Heart right ventricle (tissue), 16 donors: Measurements from ENCODE around the gene CCNA2. TPM values are rescaled to one million over a fixed set of nuclear protein-coding genes. Genes with fewer than 3 reads are reported as not detected.

Experiments used
- ATAC-seq, 8 donors: fragments of 200-7000 bp; cut with Tn5 transposase; one replicate each; pipeline ENCODE4 v1.9.1; 2020; ENCODE audit warnings: mild to moderate bottlenecking in 8 of 8, moderate library complexity in 8 of 8, moderate number of reproducible peaks in 1 of 8
- DNase-seq, 2 donors: peaks; one replicate each; pipeline ENCODE4 v3.0.0-alpha.2; 2020
- H3K27ac ChIP-seq, 10 donors: fragments of 200-600 bp; sonication (generic) in 2 of 10; one replicate each; pipeline versions ENCODE4 v1.5.0 to v1.8.0; 2020 to 2022; ENCODE audit warnings: mild to moderate bottlenecking in 3 of 10
- H3K27me3 ChIP-seq, 7 donors: fragments of 200-600 bp; one replicate each; pipeline ENCODE4 v1.8.0; 2021 to 2022; ENCODE audit warnings: mild to moderate bottlenecking in 2 of 7
- H3K36me3 ChIP-seq, 9 donors: fragments of 200-600 bp; sonication (generic) in 1 of 9; one replicate each; pipeline versions ENCODE4 v1.5.0 to v1.8.0; 2020 to 2022; ENCODE audit warnings: mild to moderate bottlenecking in 2 of 9
- H3K4me1 ChIP-seq, 9 donors: fragments of 200-600 bp; sonication (generic) in 1 of 9; one replicate each; pipeline versions ENCODE4 v1.5.0 to v1.8.0; 2020 to 2022; ENCODE audit warnings: mild to moderate bottlenecking in 4 of 9
- H3K4me3 ChIP-seq, 10 donors: fragments of 200-600 bp; sonication (generic) in 2 of 10; one replicate each; pipeline versions ENCODE4 v1.5.0 to v1.8.0; 2020 to 2022; ENCODE audit warnings: mild to moderate bottlenecking in 7 of 10, moderate library complexity in 2 of 10
- H3K9me3 ChIP-seq, 11 donors: fragments of 200-600 bp in 10 of 11; sonication (generic) in 2 of 11; one replicate each; pipeline versions ENCODE4 v1.5.0 to v1.8.0; 2013 to 2022; ENCODE audit warnings: mild to moderate bottlenecking in 2 of 11, control low read depth in 1 of 11, moderate library complexity in 1 of 11
- WGBS, 2 donors: extraction: QIAGEN DNeasy Blood & Tissue Kit; methylation state at CpG; one replicate each; pipeline ENCODE4 v1.1.7; 2013; ENCODE audit warnings: inconsistent platforms in 1 of 2; 5-methylcytosine and 5-hydroxymethylcytosine counted together
- intact Hi-C, 10 donors: fragments of 100-400 bp; cut with DNase I; formaldehyde crosslinking; loops; one replicate each; pipeline versions ENCODE4 v1.11.1 to v1.14.2; 2022
- polyA plus RNA-seq, 2 donors: library from polyadenylated mRNA; stranded (reverse); fragments of 200-250 nt; gene quantifications; one replicate each; pipeline ENCODE4 v1.2.3, GENCODE V29; 2013
- total RNA-seq, 10 donors: library from RNA; stranded (reverse); fragmentation: NEBNext Ultra II Directional in 3 of 10; extraction: Animal tissue kit (Norgen Biotek cat#: 25700) in 3 of 10; gene quantifications; one replicate each; pipeline versions ENCODE4 v1.2.1 to v1.2.4, GENCODE V29; 2021 to 2023
- TF ChIP-seq, protein P1 (sequence below), 9 donors: fragments of 200-600 bp; sonication (generic) in 2 of 9; IDR thresholded peaks; one replicate each; pipeline versions ENCODE4 v1.5.0 to v1.8.0; 2021 to 2022; ENCODE audit warnings: antibody characterized with exemption in 9 of 9, mild to moderate bottlenecking in 5 of 9, moderate library complexity in 1 of 9
- donor health status: Arrhythmogenic right ventricular cardiomyopathy.
- donor health status: ischemic (EF 13 %, LVEDD 7.1; RV severe dilation, severe dysfunction).
- donor health status: healthy with polysubstance abuse.
- donor health status: DM: no; HTN: yes; CAD: no.
- donor health status: DM: no; HTN: no; CAD: no.
- donor health status: ischemic (EF 25% LVEDD 6.9; RV normal size, moderate dysfunction).
- donor health status: ischemic (EF 25% LVEDD 5.7; RV mildly dilated, moderate dysfunction).
- donor health status: healthy.
- donor health status: DM: yes; HTN: yes; CAD: no.
- donor health status: Ischemic cardiomyopathy.
- donor health status: ischemic (EF 35%, LVEDD 5.7; RV mildly dilated, moderate dysfunction).
- donor health status: nonischemic (EF 11% LVEDD 7.7; RV severe dilation, severe dysfunction).
- donor health status: DM: yes; HTN: yes; CAD: no.
- donor health status: PGD.
- donor health status: ischemic (EF 29% LVEDD 5.4; RV normal size, mild dysfunction).
- donor health status: nonischemic (EF 23%, LVEDD 6.1; RV moderate dilation, normal function).

CCNA2 gene
- total and polyA plus RNA-seq, 12 donors, result 0.07 to 5.8 (median 0.46) TPM; not detected in 2

DNA sequence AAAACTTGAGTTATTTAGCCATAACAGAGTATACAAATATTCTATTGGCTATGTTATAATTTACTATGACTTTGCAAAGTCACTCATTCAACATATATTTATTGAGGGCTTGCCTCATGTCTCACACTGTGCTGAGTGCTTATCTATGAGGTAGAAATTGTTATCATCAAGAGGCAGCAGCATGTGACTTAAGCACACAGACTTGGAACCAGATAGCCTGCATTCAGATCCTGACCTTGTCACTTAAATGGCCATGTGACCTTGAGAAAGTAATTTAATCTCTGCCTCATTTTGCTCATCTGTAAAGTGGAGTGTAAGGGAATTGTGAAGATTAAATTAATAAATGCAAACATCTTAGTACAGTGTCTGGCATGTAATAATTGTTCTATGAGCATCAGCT lies 32.7 kb downstream of the CCNA2 start:
- no peak for ATAC-seq
- H3K36me3 ChIP-seq, result no peaks in the 10 kb centered on the region
- no peak overlapping the region for H3K27ac ChIP-seq
- H3K27me3 ChIP-seq, result peaks cover 0 to 39% (median 7%) of the 10 kb centered on the region in 7 donors
- intact Hi-C loops, result no loop called here
- TF ChIP-seq, protein P1, sequence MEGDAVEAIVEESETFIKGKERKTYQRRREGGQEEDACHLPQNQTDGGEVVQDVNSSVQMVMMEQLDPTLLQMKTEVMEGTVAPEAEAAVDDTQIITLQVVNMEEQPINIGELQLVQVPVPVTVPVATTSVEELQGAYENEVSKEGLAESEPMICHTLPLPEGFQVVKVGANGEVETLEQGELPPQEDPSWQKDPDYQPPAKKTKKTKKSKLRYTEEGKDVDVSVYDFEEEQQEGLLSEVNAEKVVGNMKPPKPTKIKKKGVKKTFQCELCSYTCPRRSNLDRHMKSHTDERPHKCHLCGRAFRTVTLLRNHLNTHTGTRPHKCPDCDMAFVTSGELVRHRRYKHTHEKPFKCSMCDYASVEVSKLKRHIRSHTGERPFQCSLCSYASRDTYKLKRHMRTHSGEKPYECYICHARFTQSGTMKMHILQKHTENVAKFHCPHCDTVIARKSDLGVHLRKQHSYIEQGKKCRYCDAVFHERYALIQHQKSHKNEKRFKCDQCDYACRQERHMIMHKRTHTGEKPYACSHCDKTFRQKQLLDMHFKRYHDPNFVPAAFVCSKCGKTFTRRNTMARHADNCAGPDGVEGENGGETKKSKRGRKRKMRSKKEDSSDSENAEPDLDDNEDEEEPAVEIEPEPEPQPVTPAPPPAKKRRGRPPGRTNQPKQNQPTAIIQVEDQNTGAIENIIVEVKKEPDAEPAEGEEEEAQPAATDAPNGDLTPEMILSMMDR (IDR thresholded peaks at IDR 0.05), result no peak
- H3K4me1 ChIP-seq, result no peaks in the 10 kb centered on the region
- H3K4me3 ChIP-seq, result no peak overlapping the region
- H3K9me3 ChIP-seq, result no peaks in the 10 kb centered on the region
- no peak for DNase-seq

DNA sequence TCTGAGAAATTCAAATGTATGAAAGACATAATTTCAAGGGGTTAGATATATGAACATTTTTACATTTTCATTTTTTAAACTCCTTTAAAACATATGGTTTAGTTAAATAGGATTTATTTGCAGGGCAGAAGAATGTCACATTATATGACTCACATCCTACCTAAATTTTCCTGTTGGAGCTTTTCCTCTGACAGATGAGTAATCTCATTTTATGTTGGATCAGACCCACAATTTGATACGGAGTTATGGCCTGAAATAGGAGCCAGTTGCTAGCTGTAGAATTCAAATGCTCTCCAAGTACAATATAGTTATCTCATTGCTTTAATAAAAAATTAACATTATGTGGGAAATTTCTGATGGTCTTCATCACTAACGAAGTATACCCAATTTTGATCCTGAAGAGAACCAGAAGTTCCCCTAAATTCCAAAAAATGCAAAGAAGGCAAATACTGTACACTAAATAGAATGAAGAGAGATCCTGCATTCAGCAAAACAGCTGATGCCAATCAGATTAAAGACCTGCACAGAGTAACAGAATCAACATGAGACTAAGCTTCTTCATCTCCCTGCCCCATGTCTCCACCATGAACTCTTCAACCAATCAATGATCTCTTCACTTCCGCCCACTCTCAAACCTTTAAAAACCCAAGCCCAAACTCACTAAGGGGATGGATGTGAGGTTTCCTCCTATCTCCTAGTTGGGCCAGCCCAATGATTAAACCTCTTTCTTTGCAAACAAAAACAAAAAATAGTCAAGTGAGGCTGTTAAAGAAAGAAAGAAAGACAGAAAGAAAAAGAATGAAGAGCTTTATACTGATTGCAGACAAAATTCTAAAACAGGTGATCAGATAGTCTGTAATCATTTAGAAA lies 33.5 kb downstream of the CCNA2 start:
- ATAC-seq (no peak), DNase-seq (no peak)
- no peaks in the 10 kb centered on the region for H3K9me3 ChIP-seq
- H3K4me3 ChIP-seq, result no peak overlapping the region
- H3K4me1 ChIP-seq, result peaks cover 0 to 7% (median 0%) of the 10 kb centered on the region in 9 donors
- intact Hi-C loops, result no loop called here
- H3K27me3 ChIP-seq, result peaks cover 0 to 39% (median 7%) of the 10 kb centered on the region in 7 donors
- 53 to 55% methylated on average over 3 of the region's 3 CpGs for WGBS, 2 donors
- H3K27ac ChIP-seq, result no peak overlapping the region
- TF ChIP-seq, protein P1 (IDR thresholded peaks at IDR 0.05), result no peak
- H3K36me3 ChIP-seq, result no peaks in the 10 kb centered on the region

DNA sequence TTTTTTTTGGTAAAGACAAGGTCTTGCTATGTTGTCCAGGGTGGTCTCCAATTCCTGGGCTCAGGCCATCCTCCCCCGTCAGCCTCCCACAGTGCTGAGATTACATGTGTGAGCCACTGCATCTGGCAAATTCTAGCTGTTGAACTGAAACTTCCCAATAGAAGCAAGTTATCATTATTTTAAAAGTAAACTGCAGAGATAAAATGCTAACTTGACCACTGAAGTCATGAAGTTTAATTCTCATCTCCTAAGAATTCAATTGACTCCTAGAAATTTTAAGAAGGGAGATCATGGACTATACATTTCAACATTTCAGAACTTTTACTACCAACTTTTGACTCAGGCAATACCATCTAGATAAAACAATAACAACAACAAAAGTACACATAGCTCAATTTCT lies 34.2 kb downstream of the CCNA2 start:
- no peak for ATAC-seq
- peaks cover 0 to 33% (median 7%) of the 10 kb centered on the region in 7 donors for H3K27me3 ChIP-seq
- peaks cover 0 to 9% (median 0%) of the 10 kb centered on the region in 9 donors for H3K4me1 ChIP-seq
- H3K4me3 ChIP-seq, result no peak overlapping the region
- no peaks in the 10 kb centered on the region for H3K36me3 ChIP-seq
- no peak overlapping the region for H3K27ac ChIP-seq
- no peak for DNase-seq
- intact Hi-C loops, result no loop called here
- H3K9me3 ChIP-seq, result peaks cover 0 to 5% (median 0%) of the 10 kb centered on the region in 11 donors
- 60 to 66% methylated on average over 1 of the region's 1 CpG for WGBS, 2 donors
- TF ChIP-seq, protein P1 (IDR thresholded peaks at IDR 0.05), result no peak

DNA sequence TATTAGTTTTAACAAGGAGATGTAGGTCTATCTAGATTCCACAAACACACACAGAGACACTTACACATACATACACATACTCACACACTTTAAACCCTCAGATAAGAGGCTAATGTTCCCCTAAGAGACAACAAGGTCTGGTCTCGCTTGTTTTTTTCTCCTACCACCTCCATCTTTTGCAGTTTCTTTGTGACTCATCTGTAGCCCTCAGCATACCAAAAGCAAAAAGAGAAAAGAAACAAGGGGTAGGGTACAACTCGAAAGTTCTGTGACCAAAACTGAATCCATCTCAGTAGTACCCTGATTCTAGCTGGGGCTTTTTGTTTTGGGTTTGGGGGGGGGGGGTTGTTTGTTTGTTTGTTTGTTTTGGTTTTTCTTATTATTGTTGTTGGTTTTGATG lies 34.8 kb downstream of the CCNA2 start:
- DNase-seq, result no peak
- H3K27ac ChIP-seq, result no peak overlapping the region
- H3K9me3 ChIP-seq, result peaks cover 0 to 11% (median 0%) of the 10 kb centered on the region in 11 donors
- WGBS, 2 donors, result 87 to 95% methylated on average over 2 of the region's 2 CpGs
- peaks cover 0 to 27% (median 7%) of the 10 kb centered on the region in 7 donors for H3K27me3 ChIP-seq
- intact Hi-C loops, result no loop called here
- peaks cover 0 to 9% (median 0%) of the 10 kb centered on the region in 9 donors for H3K4me1 ChIP-seq
- TF ChIP-seq, protein P1 (IDR thresholded peaks at IDR 0.05), result no peak
- no peak for ATAC-seq
- no peak overlapping the region for H3K4me3 ChIP-seq
- H3K36me3 ChIP-seq, result no peaks in the 10 kb centered on the region
